ENCODE data around the gene GPX3. TPM values are rescaled to one million over a fixed set of nuclear protein-coding genes. Genes with fewer than 3 reads are reported as not detected.

GPX3 gene
- total and polyA plus RNA-seq, 2 donors (not counting 3 experiments of a cell fraction or from before 2014, with no cell fraction given) = 5.1 to 17.1 TPM

DNA sequence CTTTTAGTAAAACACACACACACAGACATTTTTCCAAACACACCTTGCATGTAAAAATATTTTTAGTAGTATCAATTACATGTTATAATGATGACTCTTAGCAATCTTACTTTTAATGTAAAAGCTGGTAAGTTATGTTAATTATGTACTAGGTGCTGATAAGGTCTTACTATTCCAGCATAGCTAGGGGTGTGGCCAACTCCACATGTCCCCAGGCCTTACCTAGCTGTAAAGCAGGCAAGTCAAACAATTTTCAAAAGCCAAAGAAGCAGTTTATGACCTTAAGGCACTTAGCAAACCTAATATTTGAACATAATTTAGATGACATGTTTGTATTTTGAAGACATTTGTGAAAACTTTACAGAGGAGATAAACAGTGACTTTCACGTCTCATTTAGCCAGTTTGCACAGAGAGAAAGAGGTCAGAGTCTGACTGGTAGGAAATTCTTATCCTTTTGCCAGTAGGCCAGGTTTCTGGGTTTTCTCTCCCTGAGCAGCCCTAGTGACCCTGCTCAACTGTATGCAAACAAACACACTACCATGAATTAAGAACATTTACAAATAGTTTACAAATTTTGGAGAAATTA lies 26.5 kb upstream of the GPX3 start:
- Histone ChIP-seq H3K27me3 (ENCODE audit: control insufficient read depth in 2 of 2, insufficient read depth in 2 of 2, low read length in 2 of 2) (no peaks in the 10 kb centered on the region), H3K9me3 (replicated peaks; ENCODE audit: control insufficient read depth, insufficient read depth, low read length) (no peaks in the 10 kb centered on the region), H4K20me1 (replicated peaks; ENCODE audit: control insufficient read depth, extremely low read depth, insufficient read depth, low read length) (no peaks in the 10 kb centered on the region), H3K4me2 (ENCODE audit: insufficient read depth, low read length) (no peak overlapping the region), H2AFZ (ENCODE audit: low read depth, low read length) (no peak overlapping the region), H3K4me1 (ENCODE audit: control insufficient read depth, extremely low read depth, insufficient read depth, low read length) (no peaks in the 10 kb centered on the region), H3K27ac (ENCODE audit: insufficient read depth, low read depth, low read length) (no peak overlapping the region), H3K9ac (replicated peaks; ENCODE audit: extremely low read depth, insufficient read depth, low read length) (no peak overlapping the region), H3K4me3 (replicated peaks in 1 of 3; ENCODE audit: insufficient read depth in 1 of 3, low read depth in 1 of 3, low read length in 3 of 3) (no peak overlapping the region), H3K9me1 (replicated peaks; ENCODE audit: control insufficient read depth, extremely low read depth, insufficient read depth, low read length) (no peaks in the 10 kb centered on the region), H3K79me2 (ENCODE audit: control insufficient read depth, insufficient read depth, low read length) (no peaks in the 10 kb centered on the region), H3K36me3 (ENCODE audit: control insufficient read depth in 2 of 2, extremely low read depth in 1 of 2, insufficient read depth in 2 of 2, low read length in 2 of 2) (no peaks in the 10 kb centered on the region)
- FAIRE-seq (no peak), DNase-seq (ENCODE audit: low read depth, low spot score) (no peak)
- dilution Hi-C loops (cut with MboI; ENCODE audit: extremely low pct_ligation_motif_present, low sequenced_read_pairs) = no loop called here
- ChIA-PET POLR2A (no interaction called here), CTCF (no interaction called here)
- TF ChIP-seq POLR2A (IDR thresholded peaks at IDR 0.05; ENCODE audit: low read depth, low read length) = no peak
- no peak for TF ChIP-seq POLR2AphosphoS5 (IDR thresholded peaks at IDR 0.05; ENCODE audit: insufficient read depth, low read depth, low read length)
- TF ChIP-seq CTCF (IDR thresholded peaks at IDR 0.05; ENCODE audit: extremely low read depth in 1 of 2, insufficient read depth in 1 of 2, low read depth in 1 of 2, low read length in 2 of 2) = no peak
- BruUV-seq (replicated peaks) = no TSS peak
- intact Hi-C loops (cut with micrococcal nuclease) = no loop called here

DNA sequence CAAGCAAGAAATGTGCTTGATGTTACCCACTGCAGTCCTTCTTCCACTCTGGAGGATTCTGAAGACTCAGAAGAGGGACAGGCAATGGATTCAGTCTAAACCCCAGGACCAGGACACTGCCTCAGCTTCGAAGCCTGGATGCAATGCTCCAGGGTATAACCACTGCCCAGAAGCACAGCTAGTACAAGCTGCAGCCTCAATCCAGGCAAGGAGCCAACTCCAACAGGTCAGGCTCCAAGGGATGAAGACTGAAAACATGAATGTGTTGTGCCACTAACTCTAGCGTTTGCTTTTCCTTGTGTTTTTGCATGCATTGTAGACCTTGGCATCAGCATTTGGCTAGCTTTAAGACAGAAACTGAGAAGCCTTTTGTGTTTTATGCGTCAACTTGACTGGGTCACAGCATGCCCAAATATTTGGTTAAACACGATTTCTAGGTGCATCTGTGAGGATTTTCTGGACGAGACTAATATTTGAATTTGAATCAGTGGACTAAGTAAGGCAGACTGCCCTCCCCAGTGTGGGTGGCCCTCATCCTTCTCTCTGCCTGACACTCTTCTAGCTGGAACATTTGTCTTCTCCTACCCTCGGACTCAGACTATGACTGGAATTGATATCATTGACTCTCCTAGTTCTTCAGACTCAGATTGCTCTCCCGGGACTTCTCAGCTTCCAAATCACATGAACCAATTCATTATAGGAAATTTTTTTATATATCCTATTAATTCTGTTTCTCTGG lies 20.5 kb upstream of the GPX3 start:
- no peaks in the 10 kb centered on the region for H3K4me1 ChIP-seq (ENCODE audit: control insufficient read depth, extremely low read depth, insufficient read depth, low read length)
- FAIRE-seq (peak; percentile 28), DNase-seq (ENCODE audit: low read depth, low spot score) (no peak)
- no peaks in the 10 kb centered on the region for H3K36me3 ChIP-seq (ENCODE audit: control insufficient read depth in 2 of 2, extremely low read depth in 1 of 2, insufficient read depth in 2 of 2, low read length in 2 of 2)
- H3K4me3 ChIP-seq (replicated peaks in 1 of 3; ENCODE audit: insufficient read depth in 1 of 3, low read depth in 1 of 3, low read length in 3 of 3) = no peak overlapping the region
- H3K9me1 ChIP-seq (replicated peaks; ENCODE audit: control insufficient read depth, extremely low read depth, insufficient read depth, low read length) = no peaks in the 10 kb centered on the region
- ChIA-PET POLR2A (no interaction called here), CTCF (interaction anchor here (0.9 to 1.8 kb wide), 8 partner anchors 13 to 316 kb away, joined by 3 to 9 read pairs (median 4); no protein-coding TSS in a partner anchor)
- H3K9ac ChIP-seq (replicated peaks; ENCODE audit: extremely low read depth, insufficient read depth, low read length) = no peak overlapping the region
- H2AFZ ChIP-seq (ENCODE audit: low read depth, low read length) = no peak overlapping the region
- intact Hi-C loops (cut with micrococcal nuclease) = no loop called here
- H3K27ac ChIP-seq (ENCODE audit: insufficient read depth, low read depth, low read length) = no peak overlapping the region
- H3K9me3 ChIP-seq (replicated peaks; ENCODE audit: control insufficient read depth, insufficient read depth, low read length) = no peaks in the 10 kb centered on the region
- no peak overlapping the region for H3K4me2 ChIP-seq (ENCODE audit: insufficient read depth, low read length)
- no peaks in the 10 kb centered on the region for H4K20me1 ChIP-seq (replicated peaks; ENCODE audit: control insufficient read depth, extremely low read depth, insufficient read depth, low read length)
- BruUV-seq (replicated peaks) = no TSS peak
- no peak for TF ChIP-seq POLR2AphosphoS5 (IDR thresholded peaks at IDR 0.05; ENCODE audit: insufficient read depth, low read depth, low read length)
- no peak for TF ChIP-seq FOS (IDR thresholded peaks at IDR 0.05; ENCODE audit: borderline replicate concordance, insufficient read depth, low read length)
- no peak for TF ChIP-seq MYC (IDR thresholded peaks at IDR 0.05; ENCODE audit: low read depth, low read length)
- no peak for TF ChIP-seq GATA2 (IDR thresholded peaks at IDR 0.05; ENCODE audit: insufficient read depth, insufficient read length, low read depth, low read length)
- no peak for TF ChIP-seq POLR2A (IDR thresholded peaks at IDR 0.05; ENCODE audit: low read depth, low read length)
- TF ChIP-seq, protein P1, sequence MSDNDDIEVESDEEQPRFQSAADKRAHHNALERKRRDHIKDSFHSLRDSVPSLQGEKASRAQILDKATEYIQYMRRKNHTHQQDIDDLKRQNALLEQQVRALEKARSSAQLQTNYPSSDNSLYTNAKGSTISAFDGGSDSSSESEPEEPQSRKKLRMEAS (IDR thresholded peaks at IDR 0.05; ENCODE audit: insufficient read depth, insufficient read length) = no peak
- TF ChIP-seq CTCF (IDR thresholded peaks at IDR 0.05; ENCODE audit: extremely low read depth in 1 of 2, insufficient read depth in 1 of 2, low read depth in 1 of 2, low read length in 2 of 2) = no peak
- no peak for TF ChIP-seq JUN (IDR thresholded peaks at IDR 0.05; ENCODE audit: borderline replicate concordance, insufficient read depth, insufficient read length, low read depth)
- no peaks in the 10 kb centered on the region for H3K27me3 ChIP-seq (ENCODE audit: control insufficient read depth in 2 of 2, insufficient read depth in 2 of 2, low read length in 2 of 2)
- H3K79me2 ChIP-seq (ENCODE audit: control insufficient read depth, insufficient read depth, low read length) = no peaks in the 10 kb centered on the region
- dilution Hi-C loops (cut with MboI; ENCODE audit: extremely low pct_ligation_motif_present, low sequenced_read_pairs) = no loop called here

Measured in endothelial cell of umbilical vein (primary cell).